Activated CD4-positive, alpha-beta T cell treated with anti-CD3 and anti-CD28 coated beads, Interleukin-2, amount 50 U/mL, for 4 hours (primary cell): Measurements from ENCODE around the gene NUDT22.
A peak's percentile ranks its signal among the peaks of the same experiment; 100 is the strongest.

Experiments used
- DNase-seq, 2 experiments: peaks; one replicate each; pipeline ENCODE4 v3.0.0-alpha.2; 2020

Gene NUDT22

GRCh38 chr11:64225608-64226506, at the start of gene NUDT22, which contains the start of gene TRPT1:
Gene NUDT22, plus strand, starts transcription at chr11:64226274. Its CDS starts 379 bp downstream, at chr11:64226653.
Gene TRPT1, minus strand, starts transcription at chr11:64226186. Its CDS starts 326 bp downstream, at chr11:64225860.
- DNase-seq, result peak; percentile 85 to 88

GRCh38 chr11:64176751-64177150, 49.3 kb upstream of the NUDT22 start:
- no peak for DNase-seq

- no peak for DNase-seq
Measured at GRCh38 chr11:64178203-64178602, 47.9 kb upstream of the NUDT22 start.

- no peak for DNase-seq
Measured at GRCh38 chr11:64178951-64179639, 47.0 kb upstream of the NUDT22 start.

GRCh38 chr11:64180891-64181290, 45.2 kb upstream of the NUDT22 start:
- DNase-seq, result no peak

GRCh38 chr11:64181506-64182411, 44.3 kb upstream of the NUDT22 start:
- peak in 1 of 2 experiments; percentile 11 for DNase-seq

GRCh38 chr11:64183890-64184289, 42.2 kb upstream of the NUDT22 start:
- no peak for DNase-seq

- no peak for DNase-seq
Measured at GRCh38 chr11:64185175-64185692, 40.8 kb upstream of the NUDT22 start.

GRCh38 chr11:64185693-64186491, 40.2 kb upstream of the NUDT22 start, which contains the start of gene STIP1:
Gene STIP1, plus strand, starts transcription at chr11:64186171. Its CDS starts 91 bp downstream, at chr11:64186262.
- DNase-seq, result peak; percentile 98

GRCh38 chr11:64186492-64187165, 39.4 kb upstream of the NUDT22 start:
- no peak for DNase-seq

- DNase-seq, result no peak
Measured at GRCh38 chr11:64192434-64192833, 33.6 kb upstream of the NUDT22 start.

- DNase-seq, result no peak
Measured at GRCh38 chr11:64196626-64197025, 29.4 kb upstream of the NUDT22 start.

GRCh38 chr11:64198511-64198910, 27.6 kb upstream of the NUDT22 start:
- no peak for DNase-seq

- DNase-seq, result no peak
Measured at GRCh38 chr11:64201543-64201942, 24.5 kb upstream of the NUDT22 start.

- DNase-seq, result no peak
Measured at GRCh38 chr11:64202992-64203391, 23.1 kb upstream of the NUDT22 start.

- no peak for DNase-seq
Measured at GRCh38 chr11:64203421-64204079, 22.5 kb upstream of the NUDT22 start.

- no peak for DNase-seq
Measured at GRCh38 chr11:64204080-64204440, 22.0 kb upstream of the NUDT22 start.

GRCh38 chr11:64204464-64204989, 21.5 kb upstream of the NUDT22 start:
- peak; percentile 80 to 82 for DNase-seq

- peak; percentile 55 to 60 for DNase-seq
Measured at GRCh38 chr11:64206457-64207255, 19.4 kb upstream of the NUDT22 start, which contains the start of gene FERMT3. Gene FERMT3, plus strand, starts transcription at chr11:64206721. Its CDS starts 644 bp downstream, at chr11:64207365.
